Measurements from ENCODE around the gene CD276.

Gene CD276

DNA sequence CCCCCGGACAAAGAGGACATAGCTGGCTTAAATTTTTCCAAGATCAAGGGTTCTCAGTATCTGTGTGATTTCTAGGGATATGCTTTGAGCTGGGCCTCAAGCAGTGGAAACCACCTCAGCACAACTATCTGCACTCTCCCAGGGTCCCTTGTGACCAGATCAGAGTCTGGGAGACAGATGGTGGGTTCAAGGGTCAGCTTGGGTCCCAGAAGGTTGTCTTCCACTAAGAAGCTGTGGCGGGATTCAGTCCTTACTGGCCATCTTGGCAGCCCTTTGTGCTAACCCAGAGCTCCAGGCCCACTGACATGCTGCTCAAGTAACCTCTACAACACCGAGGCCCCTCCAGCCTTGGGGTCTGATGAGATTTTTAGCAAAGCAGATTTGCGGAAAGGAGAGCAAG lies 66.3 kb downstream of the CD276 start:
- DNase-seq = no peak

DNA sequence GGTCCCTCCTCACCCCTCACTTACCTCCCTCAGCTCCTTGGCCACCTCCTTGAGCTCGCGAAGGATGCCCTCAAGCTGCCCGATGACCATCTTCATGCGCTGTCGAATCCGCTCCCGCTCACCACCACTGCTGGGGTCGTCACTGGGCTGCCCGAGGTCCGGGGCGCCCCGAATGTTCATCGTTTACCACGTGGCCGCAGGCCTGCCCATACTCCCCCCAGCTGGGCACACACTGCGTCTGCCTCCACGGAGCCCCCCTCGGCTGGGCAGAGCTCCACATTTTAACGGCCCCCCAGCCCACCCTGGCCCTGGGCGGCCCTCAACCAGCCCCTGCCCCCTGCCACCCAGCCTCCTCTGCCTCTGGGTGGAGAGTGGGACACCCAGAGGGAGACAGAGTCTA lies 66.8 kb downstream of the CD276 start:
- DNase-seq = no peak

- DNase-seq = no peak
Observed at GRCh38 chr15:73751511-73751898, 67.3 kb downstream of the CD276 start.

DNA sequence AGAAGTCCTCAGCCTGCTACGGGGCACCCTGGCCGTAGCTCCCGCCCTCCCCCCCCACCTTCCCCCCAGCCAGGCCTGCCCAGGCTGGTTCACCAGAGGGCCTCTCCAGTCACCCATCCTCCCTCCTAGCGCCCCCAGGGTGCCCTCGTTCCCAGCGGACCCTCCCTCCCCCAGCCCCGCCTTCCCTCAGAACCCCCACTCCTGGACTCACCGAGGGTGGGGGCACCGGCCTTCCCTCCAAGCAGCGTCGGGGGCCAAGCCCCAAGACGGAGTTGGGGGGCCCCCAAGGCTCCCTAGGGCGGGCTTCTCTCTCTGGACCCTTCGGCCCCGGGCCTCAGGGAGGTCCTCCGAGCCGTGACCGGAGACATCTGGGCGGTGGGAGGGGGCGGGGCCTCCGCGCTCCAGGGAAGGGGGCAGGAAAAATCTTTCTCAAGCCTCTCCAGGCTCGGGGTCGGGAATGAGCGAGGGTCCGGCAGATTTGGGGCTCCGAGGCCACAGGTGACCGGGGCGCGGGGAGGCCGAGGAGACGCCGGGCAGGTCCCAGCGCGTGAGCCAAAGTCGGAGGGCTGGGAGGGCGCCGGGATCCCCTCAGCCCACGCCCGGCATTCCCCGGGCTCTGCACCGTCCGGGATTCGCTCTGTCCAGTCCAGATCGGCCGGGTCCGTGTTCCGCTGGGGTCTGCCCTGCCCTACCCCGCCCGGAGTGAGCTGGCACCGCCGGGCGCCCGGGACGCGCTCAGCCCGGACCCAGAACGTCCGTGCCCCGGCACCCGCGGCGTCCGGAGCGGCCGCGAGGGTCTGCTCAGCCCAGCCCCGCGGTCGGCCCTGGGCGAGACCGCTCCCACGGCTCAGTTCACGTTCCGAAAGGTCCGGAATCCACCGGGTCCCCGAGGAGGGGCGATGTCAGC lies 68.0 kb downstream of the CD276 start:
- no peak for DNase-seq

GRCh38 chr15:73752806-73753193 lies 68.6 kb downstream of the CD276 start:
- no peak for DNase-seq

GRCh38 chr15:73753250-73754130 lies 69.3 kb downstream of the CD276 start, which contains the start of gene INSYN1:
TSS of gene INSYN1 (minus strand) at chr15:73753351. CDS start at chr15:73751130, 2,221 bp downstream.
- no peak for DNase-seq

DNA sequence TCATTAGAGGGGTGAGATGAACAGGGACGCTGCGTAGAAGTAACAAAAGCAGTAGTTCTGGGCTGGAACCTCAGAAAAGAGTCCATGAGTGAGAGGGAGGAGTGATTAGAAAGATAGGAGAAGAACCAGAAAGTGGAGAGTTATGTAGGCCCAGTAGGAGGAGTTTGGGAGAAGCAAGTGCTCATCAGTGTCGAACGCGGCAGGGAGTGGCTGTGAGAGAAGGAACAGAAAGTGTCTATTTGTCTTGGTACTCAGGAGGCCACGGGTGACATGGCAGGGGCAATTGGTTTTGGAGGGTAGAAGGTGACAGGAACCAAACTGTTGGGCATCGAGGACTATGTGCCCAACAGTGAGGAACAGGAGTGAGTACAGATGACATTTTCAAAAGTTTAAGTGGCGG lies 70.3 kb downstream of the CD276 start:
- DNase-seq = no peak

DNA sequence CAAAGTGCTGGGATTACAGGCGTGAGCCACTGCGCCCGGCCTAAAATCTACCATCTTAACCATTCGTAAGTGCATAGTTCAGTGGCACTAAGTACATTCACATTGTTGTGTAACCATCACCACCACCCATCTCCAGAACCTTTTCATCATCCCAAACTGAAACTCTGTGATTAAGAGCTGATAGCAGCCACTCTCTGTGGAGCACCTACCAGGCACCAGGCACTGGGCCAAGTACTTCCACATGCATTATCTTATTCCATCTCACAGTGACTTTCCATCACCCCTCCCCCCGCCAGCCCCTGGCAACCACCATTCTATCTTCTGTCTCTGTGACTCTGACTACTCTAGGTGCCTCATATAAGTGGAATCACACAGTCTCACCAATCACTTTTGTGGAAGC lies 71.3 kb downstream of the CD276 start:
- DNase-seq = no peak

GRCh38 chr15:73755946-73756345 lies 71.8 kb downstream of the CD276 start:
- DNase-seq = no peak

- DNase-seq = no peak
Observed at GRCh38 chr15:73756390-73756789, 72.2 kb downstream of the CD276 start.

DNA sequence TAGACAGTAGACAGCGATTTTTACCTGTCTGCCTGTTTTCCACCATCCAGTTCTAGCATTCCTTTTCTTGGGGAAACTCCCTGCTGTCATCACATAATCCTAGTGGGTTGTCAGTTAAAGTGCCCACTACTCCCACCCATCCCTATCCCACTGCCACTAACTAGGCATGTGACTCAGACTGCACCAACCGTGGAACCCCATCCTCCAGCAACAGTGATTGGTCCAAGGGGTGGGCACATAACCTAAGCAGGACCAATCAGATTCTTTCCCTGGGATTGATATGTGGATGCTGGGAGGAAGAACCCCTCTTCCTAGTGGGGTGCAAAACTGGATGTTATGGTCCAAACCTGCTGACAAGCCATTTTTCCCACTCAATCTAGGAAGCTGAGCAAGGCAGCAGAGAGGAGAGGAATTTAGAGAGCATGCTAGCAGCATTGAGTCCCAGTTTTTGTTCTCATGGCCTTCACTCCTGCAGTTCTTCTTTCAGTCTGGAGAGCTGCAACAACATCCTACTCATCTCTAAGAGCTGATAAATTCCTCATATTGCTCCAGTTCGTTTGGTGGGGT lies 72.8 kb downstream of the CD276 start:
- no peak for DNase-seq

DNA sequence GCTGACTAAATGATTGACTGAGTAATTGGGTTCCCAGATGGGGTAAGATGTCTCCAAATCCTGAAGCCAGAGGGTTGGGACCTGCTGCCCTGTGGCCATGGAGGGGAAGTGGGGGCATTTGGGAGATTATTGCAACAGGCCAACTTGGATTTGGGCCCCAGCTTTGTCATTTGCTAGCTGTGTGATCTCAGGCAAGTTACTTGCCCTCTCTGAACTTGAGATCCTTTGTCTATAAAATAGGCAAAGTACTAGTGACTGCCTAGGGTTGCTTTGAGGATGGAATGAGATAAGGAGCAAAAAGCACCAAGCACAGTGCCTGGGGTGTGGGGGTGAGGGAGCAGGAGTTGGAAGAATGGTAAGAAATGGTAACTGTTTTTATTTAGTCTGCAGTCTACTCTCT lies 73.4 kb downstream of the CD276 start:
- DNase-seq = no peak

GRCh38 chr15:73758461-73758860 lies 74.3 kb downstream of the CD276 start:
- no peak for DNase-seq

DNA sequence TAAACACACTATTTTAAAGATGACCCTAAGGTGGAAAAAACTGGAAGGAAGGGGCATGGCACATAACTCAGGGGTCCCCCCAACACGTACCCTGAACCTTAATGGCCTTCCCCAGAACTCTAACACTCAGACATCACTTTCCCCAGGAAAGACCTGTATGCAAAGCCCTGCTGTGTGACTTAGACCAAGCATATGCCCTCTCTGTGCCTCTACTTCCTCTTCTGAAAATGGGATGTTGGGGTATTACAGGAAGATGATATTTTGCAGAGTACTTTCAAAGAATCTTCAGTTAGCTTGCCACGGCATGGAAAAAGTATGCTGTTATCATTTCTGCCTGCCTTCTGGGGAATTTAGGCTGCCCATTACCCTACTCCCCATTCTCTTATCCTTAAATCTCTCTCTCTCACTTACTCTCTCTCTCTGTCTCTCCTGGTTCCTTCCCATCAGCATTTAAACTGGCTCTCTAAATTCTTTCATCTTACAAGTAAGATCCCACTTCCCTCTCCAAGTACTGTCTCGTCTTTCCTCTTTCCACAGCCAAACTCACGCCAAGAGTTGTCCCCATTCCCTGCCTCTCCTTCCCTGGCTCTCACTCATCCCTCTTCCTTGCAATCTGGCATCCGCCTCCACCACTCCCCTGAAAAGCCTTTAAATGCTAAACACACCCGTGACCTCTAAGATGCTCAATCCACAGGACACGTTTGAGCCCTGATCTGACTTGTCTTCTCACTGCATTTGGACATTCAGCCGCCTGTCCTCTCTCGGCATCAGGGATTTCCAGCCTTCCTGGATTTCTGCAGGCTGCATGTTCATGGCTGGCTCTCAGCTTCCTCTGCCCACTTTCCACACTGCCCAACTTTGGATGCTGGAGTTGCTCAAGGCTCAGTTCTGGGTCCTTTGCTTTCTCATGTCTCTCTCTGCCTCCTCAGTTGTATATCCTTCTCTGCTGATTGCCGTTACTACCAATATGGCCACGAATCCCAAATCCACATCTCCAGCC lies 76.4 kb downstream of the CD276 start:
- no peak for DNase-seq

DNA sequence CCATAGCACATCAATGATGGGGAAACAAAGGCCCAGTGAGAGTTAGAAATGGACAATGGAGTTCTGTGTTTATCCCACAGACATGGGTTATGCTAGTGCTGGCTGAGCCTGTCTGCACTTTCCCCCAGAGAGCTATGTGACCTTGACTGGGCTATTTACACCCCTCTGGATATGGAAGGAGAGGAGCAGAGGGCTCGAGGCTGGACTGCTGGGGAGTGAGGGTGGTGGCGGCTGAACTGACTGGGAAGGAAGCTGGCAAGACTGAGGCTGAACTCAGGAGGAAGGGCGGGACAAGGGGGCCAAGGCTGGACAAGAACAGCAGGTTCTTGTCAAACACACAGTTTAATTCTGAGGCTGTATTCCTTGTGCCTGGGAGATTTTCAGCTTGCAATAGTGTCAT lies 79.7 kb downstream of the CD276 start:
- DNase-seq = no peak

Data from SIG-M5 (cell line).